Natural killer cell treated with Interleukin-12 subunit alpha and Interleukin-12 subunit beta and Interleukin-15 and Interleukin-18, amount 100 ng/mL, for 72 hours (primary cell): ENCODE measurements around the gene NOL12. TPM values are rescaled to one million over a fixed set of nuclear protein-coding genes. Genes with fewer than 3 reads are reported as not detected.

Source experiments
- total RNA-seq, 2 donors: library from RNA; stranded (reverse); gene quantifications; one replicate each; pipeline ENCODE4 v1.2.3, GENCODE V29; 2022

Gene NOL12
- total RNA-seq, 2 donors from 2014 or later: 37.4 to 48.3 TPM

Other genes starting within 250 kb of the NOL12 start
- 100 to 1,000 TPM; 135 to 338 TPM for gene MFNG, start 200.0 kb upstream of the NOL12 start, total RNA-seq
- gene CARD10, start 166.9 kb upstream of the NOL12 start, total RNA-seq: under 1 TPM; 0.38 to 0.53 TPM
- gene CDC42EP1, start 125.9 kb upstream of the NOL12 start, total RNA-seq: 1 to 10 TPM; 1.9 to 3.5 TPM
- not detected for gene LGALS2, start 106.3 kb upstream of the NOL12 start, total RNA-seq
- gene GGA1, start 77.5 kb upstream of the NOL12 start, total RNA-seq: 100 to 1,000 TPM in 1 of 2 donors, 10 to 100 TPM in 1; 85.5 to 142 TPM
- 100 to 1,000 TPM; 160 to 229 TPM for gene SH3BP1, start 46.7 kb upstream of the NOL12 start, total RNA-seq
- gene PDXP, start 27.6 kb upstream of the NOL12 start, total RNA-seq: 10 to 100 TPM; 43.9 to 58.4 TPM
- gene LGALS1, start 10.7 kb upstream of the NOL12 start, total RNA-seq: 100 to 1,000 TPM; 290 to 675 TPM
- gene TRIOBP, start 10.7 kb downstream of the NOL12 start, total RNA-seq: 10 to 100 TPM; 29.9 to 35.1 TPM
- gene GCAT, start 121.6 kb downstream of the NOL12 start, total RNA-seq: 10 to 100 TPM; 11.5 to 12.3 TPM
- gene GALR3, start 137.0 kb downstream of the NOL12 start, total RNA-seq: not detected
- gene ANKRD54, start 158.0 kb downstream of the NOL12 start, total RNA-seq: 10 to 100 TPM; 23.2 to 42.2 TPM
- 100 to 1,000 TPM; 271 to 340 TPM for gene EIF3L, start 163.1 kb downstream of the NOL12 start, total RNA-seq
- gene MICALL1, start 220.0 kb downstream of the NOL12 start, total RNA-seq: 10 to 100 TPM; 21.3 to 24.5 TPM